ENCODE measurements around the gene PALM.

DNA sequence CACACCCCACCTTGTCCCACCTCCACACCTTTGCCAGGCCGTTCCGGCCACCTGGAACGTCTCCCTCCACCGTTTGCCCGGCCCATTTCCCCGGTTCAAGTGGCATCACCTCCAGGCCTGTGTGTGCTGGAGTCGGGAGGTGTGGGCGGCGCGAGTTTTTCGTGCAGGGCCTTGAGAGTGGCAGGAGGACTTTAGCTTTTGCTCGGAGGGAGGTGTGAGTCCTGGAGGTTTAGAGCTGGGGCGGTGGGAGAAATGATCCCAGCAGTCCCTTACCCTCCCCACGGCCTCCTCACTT is 4.3 kb upstream of the PALM start:
- TF ChIP-seq CTCF (IDR thresholded peaks at IDR 0.05) (no peak), POLR2A (IDR thresholded peaks at IDR 0.05; ENCODE audit: low read depth) (no peak)
